ENCODE data around the gene SIGLEC15. TPM values are rescaled to one million over a fixed set of nuclear protein-coding genes. Genes with fewer than 3 reads are reported as not detected.

Gene SIGLEC15
- total and polyA plus RNA-seq, 7 donors, result 0.09 to 0.60 (median 0.31) TPM; not detected in 3

- Histone ChIP-seq H3K9me3 (no peaks in the 10 kb centered on the region), H3K4me1 (no peaks in the 10 kb centered on the region), H3K4me3 (no peak overlapping the region), H3K27ac (no peak overlapping the region), H3K27me3 (no peaks in the 10 kb centered on the region), H3K36me3 (peaks cover 17 to 85% (median 40%) of the 10 kb centered on the region in 4 donors)
- TF ChIP-seq EP300 (IDR thresholded peaks at IDR 0.05) (no peak), POLR2A (IDR thresholded peaks at IDR 0.05) (no peak), POLR2AphosphoS5 (IDR thresholded peaks at IDR 0.05) (no peak)
- TF ChIP-seq, protein P1, sequence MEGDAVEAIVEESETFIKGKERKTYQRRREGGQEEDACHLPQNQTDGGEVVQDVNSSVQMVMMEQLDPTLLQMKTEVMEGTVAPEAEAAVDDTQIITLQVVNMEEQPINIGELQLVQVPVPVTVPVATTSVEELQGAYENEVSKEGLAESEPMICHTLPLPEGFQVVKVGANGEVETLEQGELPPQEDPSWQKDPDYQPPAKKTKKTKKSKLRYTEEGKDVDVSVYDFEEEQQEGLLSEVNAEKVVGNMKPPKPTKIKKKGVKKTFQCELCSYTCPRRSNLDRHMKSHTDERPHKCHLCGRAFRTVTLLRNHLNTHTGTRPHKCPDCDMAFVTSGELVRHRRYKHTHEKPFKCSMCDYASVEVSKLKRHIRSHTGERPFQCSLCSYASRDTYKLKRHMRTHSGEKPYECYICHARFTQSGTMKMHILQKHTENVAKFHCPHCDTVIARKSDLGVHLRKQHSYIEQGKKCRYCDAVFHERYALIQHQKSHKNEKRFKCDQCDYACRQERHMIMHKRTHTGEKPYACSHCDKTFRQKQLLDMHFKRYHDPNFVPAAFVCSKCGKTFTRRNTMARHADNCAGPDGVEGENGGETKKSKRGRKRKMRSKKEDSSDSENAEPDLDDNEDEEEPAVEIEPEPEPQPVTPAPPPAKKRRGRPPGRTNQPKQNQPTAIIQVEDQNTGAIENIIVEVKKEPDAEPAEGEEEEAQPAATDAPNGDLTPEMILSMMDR (IDR thresholded peaks at IDR 0.05), result no peak
- intact Hi-C loops (cut with DNase I), result no loop called here
- WGBS, 2 donors, result 91 to 95% methylated on average over 4 of the region's 4 CpGs
- no peak for DNase-seq
Measured at GRCh38 chr18:45856531-45856930, 31.1 kb downstream of the SIGLEC15 start.

DNA sequence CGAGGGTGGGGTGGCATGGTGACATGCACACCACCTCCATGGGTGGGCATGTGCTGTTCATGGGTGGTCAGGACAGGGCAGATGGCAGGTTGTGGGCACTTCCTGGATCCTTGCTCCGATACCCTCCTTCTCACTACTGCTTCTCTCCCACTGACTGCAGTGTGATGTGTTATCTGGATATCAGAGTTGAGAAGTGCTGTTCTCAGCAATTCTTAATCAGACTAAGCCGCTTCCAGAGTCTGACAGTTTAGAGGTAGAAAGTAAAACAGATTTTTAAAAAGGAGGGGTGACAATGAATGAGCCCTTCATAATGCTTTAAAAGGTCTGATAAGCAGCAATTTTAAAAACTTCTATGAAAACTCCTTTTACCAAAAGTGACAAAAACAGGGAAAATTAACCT is 33.9 kb downstream of the SIGLEC15 start:
- Histone ChIP-seq H3K27ac (no peak overlapping the region), H3K27me3 (no peaks in the 10 kb centered on the region), H3K4me3 (no peak overlapping the region), H3K9me3 (no peaks in the 10 kb centered on the region), H3K4me1 (no peaks in the 10 kb centered on the region), H3K36me3 (peaks cover 20 to 89% (median 39%) of the 10 kb centered on the region in 4 donors)
- DNase-seq, result no peak
- 97 to 98% methylated on average over 3 of the region's 3 CpGs for WGBS, 2 donors
- TF ChIP-seq, protein P1 (IDR thresholded peaks at IDR 0.05), result no peak
- TF ChIP-seq POLR2AphosphoS5 (IDR thresholded peaks at IDR 0.05), result no peak
- no peak for TF ChIP-seq EP300 (IDR thresholded peaks at IDR 0.05)
- intact Hi-C loops (cut with DNase I), result no loop called here

DNA sequence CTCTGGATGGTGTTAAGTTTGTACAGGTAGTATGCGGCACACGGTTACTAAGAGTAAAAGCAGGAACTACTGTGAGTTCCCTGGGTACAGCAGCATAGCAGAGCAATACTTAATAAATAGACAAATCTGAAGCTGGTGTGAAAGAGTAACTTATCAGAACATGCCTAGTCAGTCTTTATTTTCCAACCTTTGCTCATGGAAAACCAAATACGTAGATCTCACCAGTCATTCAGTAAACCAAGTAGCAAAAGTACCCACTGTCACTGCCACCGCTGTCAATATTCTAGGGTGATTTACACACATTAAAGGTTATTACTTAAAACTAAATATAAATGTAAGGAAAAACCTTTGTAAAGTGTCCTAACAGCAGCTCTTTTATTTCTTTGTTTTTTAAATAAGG is 35.0 kb downstream of the SIGLEC15 start:
- Histone ChIP-seq H3K4me3 (no peak overlapping the region), H3K4me1 (no peaks in the 10 kb centered on the region), H3K27ac (no peak overlapping the region), H3K27me3 (no peaks in the 10 kb centered on the region), H3K9me3 (no peaks in the 10 kb centered on the region), H3K36me3 (peaks cover 28 to 89% (median 44%) of the 10 kb centered on the region in 4 donors)
- intact Hi-C loops (cut with DNase I), result no loop called here
- DNase-seq, result no peak
- TF ChIP-seq EP300 (IDR thresholded peaks at IDR 0.05), result no peak
- TF ChIP-seq POLR2AphosphoS5 (IDR thresholded peaks at IDR 0.05), result no peak
- TF ChIP-seq, protein P1 (IDR thresholded peaks at IDR 0.05), result no peak
- TF ChIP-seq POLR2A (IDR thresholded peaks at IDR 0.05), result no peak
- 86 to 97% methylated on average over 4 of the region's 4 CpGs for WGBS, 2 donors

DNA sequence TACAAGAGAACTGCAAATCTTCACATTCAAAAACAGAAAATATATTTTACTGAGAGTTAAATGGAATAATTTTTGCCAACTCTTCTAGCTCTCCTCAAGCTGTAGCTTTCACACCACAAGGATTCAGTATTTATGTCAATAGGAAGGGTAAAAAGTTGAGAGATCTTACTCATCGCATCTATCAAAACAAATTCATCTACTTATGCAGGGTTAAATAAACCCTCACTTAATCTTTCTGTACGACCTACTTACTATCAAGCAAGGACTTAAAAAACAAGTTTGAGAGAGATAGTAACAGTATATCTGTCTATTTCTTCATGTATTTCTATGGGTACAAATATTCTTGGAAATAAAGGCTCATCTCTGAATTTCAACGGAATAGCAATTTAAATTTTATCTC is 35.5 kb downstream of the SIGLEC15 start:
- Histone ChIP-seq H3K4me3 (no peak overlapping the region), H3K27ac (no peak overlapping the region), H3K27me3 (no peaks in the 10 kb centered on the region), H3K36me3 (peaks cover 28 to 89% (median 46%) of the 10 kb centered on the region in 4 donors), H3K9me3 (no peaks in the 10 kb centered on the region), H3K4me1 (no peaks in the 10 kb centered on the region)
- intact Hi-C loops (cut with DNase I), result no loop called here
- TF ChIP-seq POLR2A (IDR thresholded peaks at IDR 0.05) (no peak), POLR2AphosphoS5 (IDR thresholded peaks at IDR 0.05) (no peak), EP300 (IDR thresholded peaks at IDR 0.05) (no peak)
- TF ChIP-seq, protein P1 (IDR thresholded peaks at IDR 0.05), result no peak
- no peak for DNase-seq
- 88 to 90% methylated on average over 3 of the region's 3 CpGs for WGBS, 2 donors

GRCh38 chr18:45861926-45862325 is 36.5 kb downstream of the SIGLEC15 start:
- no peaks in the 10 kb centered on the region for H3K9me3 ChIP-seq
- WGBS, 2 donors, result 96% methylated on average over 1 of the region's 1 CpG
- no peak for TF ChIP-seq EP300 (IDR thresholded peaks at IDR 0.05)
- no peaks in the 10 kb centered on the region for H3K27me3 ChIP-seq
- H3K36me3 ChIP-seq, result peaks cover 28 to 89% (median 51%) of the 10 kb centered on the region in 4 donors
- no peak for DNase-seq
- no peak overlapping the region for H3K27ac ChIP-seq
- intact Hi-C loops (cut with DNase I), result no loop called here
- no peak overlapping the region for H3K4me3 ChIP-seq
- no peaks in the 10 kb centered on the region for H3K4me1 ChIP-seq
